TTC549 (cell line): ENCODE measurements around the gene MAPK10.

Source experiments
- FAIRE-seq: peaks from 2 replicates; lab custom pipeline; 2012; peaks lifted over from hg19 to GRCh38; lab: Jason Lieb, UNC

MAPK10 gene

GRCh38 chr4:86274642-86275041 is 85.2 kb downstream of the MAPK10 start:
- FAIRE-seq: no peak

- FAIRE-seq: no peak
Observed at GRCh38 chr4:86272669-86273068, 87.2 kb downstream of the MAPK10 start.

GRCh38 chr4:86271057-86271456 is 88.8 kb downstream of the MAPK10 start:
- no peak for FAIRE-seq

- FAIRE-seq: no peak
Observed at GRCh38 chr4:86269354-86269753, 90.5 kb downstream of the MAPK10 start.

- FAIRE-seq: no peak
Observed at GRCh38 chr4:86264241-86264640, 95.6 kb downstream of the MAPK10 start.

GRCh38 chr4:86261636-86262035 is 98.2 kb downstream of the MAPK10 start:
- FAIRE-seq: no peak

GRCh38 chr4:86256086-86256485 is 103.8 kb downstream of the MAPK10 start:
- FAIRE-seq: no peak

- no peak for FAIRE-seq
Observed at GRCh38 chr4:86250619-86251018, 109.2 kb downstream of the MAPK10 start.

- FAIRE-seq: no peak
Observed at GRCh38 chr4:86250006-86250405, 109.8 kb downstream of the MAPK10 start.

- no peak for FAIRE-seq
Observed at GRCh38 chr4:86249074-86249473, 110.8 kb downstream of the MAPK10 start.

- FAIRE-seq: no peak
Observed at GRCh38 chr4:86247906-86248305, 111.9 kb downstream of the MAPK10 start.

- FAIRE-seq: no peak
Observed at GRCh38 chr4:86247320-86247719, 112.5 kb downstream of the MAPK10 start.

GRCh38 chr4:86243750-86244149 is 116.1 kb downstream of the MAPK10 start:
- FAIRE-seq: no peak

- no peak for FAIRE-seq
Observed at GRCh38 chr4:86242677-86243076, 117.2 kb downstream of the MAPK10 start.

GRCh38 chr4:86235549-86235948 is 124.3 kb downstream of the MAPK10 start:
- no peak for FAIRE-seq

GRCh38 chr4:86233681-86234080 is 126.2 kb downstream of the MAPK10 start:
- FAIRE-seq: no peak

GRCh38 chr4:86233090-86233489 is 126.8 kb downstream of the MAPK10 start:
- FAIRE-seq: no peak

- FAIRE-seq: no peak
Observed at GRCh38 chr4:86223472-86223871, 136.4 kb downstream of the MAPK10 start.

- FAIRE-seq: no peak
Observed at GRCh38 chr4:86221002-86221401, 138.9 kb downstream of the MAPK10 start.

- FAIRE-seq: no peak
Observed at GRCh38 chr4:86220121-86220520, 139.7 kb downstream of the MAPK10 start.

GRCh38 chr4:86218746-86219473 is 140.9 kb downstream of the MAPK10 start:
- FAIRE-seq: no peak

- FAIRE-seq: no peak
Observed at GRCh38 chr4:86203176-86203575, 156.7 kb downstream of the MAPK10 start.

- no peak for FAIRE-seq
Observed at GRCh38 chr4:86185659-86186058, 174.2 kb downstream of the MAPK10 start.

- no peak for FAIRE-seq
Observed at GRCh38 chr4:86184901-86185285, 175.0 kb downstream of the MAPK10 start.
